Caco-2 (cell line): ENCODE data around the gene USH2A. TPM values are rescaled to one million over a fixed set of nuclear protein-coding genes. Genes with fewer than 3 reads are reported as not detected.

Source experiments
- BruUV-seq: library from RNA; stranded (reverse); fragments of 400-500 nt; replicated peaks from 2 replicates; lab custom pipeline; 2021; lab: Mats Ljungman, UMichigan
- CTCF ChIA-PET: fragments of 300-600 bp; sonication (Branson Sonifier 250); formaldehyde crosslinking; loops from one replicate; lab custom pipeline; 2022; ENCODE audit warnings: antibody characterized with exemption; lab: Charles Lee
- POLR2A ChIA-PET: fragments of 300-600 bp; sonication (Branson Sonifier 250); formaldehyde crosslinking; loops from one replicate; lab custom pipeline; 2022; ENCODE audit warnings: antibody characterized with exemption; lab: Charles Lee
- DNase-seq, 2 experiments: peaks; one replicate each; pipeline versions ENCODE4 v3.0.0 to v3.0.0-alpha.2; 2020 to 2022
- H3K27me3 ChIP-seq: replicated peaks from 2 replicates; pipeline ENCODE4 v1.6.0; 2011; ENCODE audit warnings: low read length; ENCODE audit not compliant: control insufficient read depth, insufficient read depth
- H3K36me3 ChIP-seq: 2 replicates; pipeline ENCODE4 v1.5.1; 2011; ENCODE audit warnings: low read length; ENCODE audit not compliant: control insufficient read depth, insufficient read depth
- H3K4me1 ChIP-seq: fragments of 250-450 bp; sonication (Bioruptor Pico); 2 replicates; pipeline ENCODE4 v1.5.1; 2020; ENCODE audit warnings: mild to moderate bottlenecking
- H3K4me3 ChIP-seq: 2 replicates; pipeline ENCODE4 v1.5.1; 2011; ENCODE audit warnings: low read depth, mild to moderate bottlenecking, control low read depth, low read length
- H3K9me3 ChIP-seq: fragments of 250-450 bp; sonication (Bioruptor Pico); 2 replicates; pipeline ENCODE4 v1.5.1; 2020; ENCODE audit warnings: mild to moderate bottlenecking, moderate library complexity
- H3K27ac Mint-ChIP-seq: one replicate; pipeline ENCODE4 v1.8.0; 2022; ENCODE audit warnings: mixed read lengths; ENCODE audit not compliant: unreplicated experiment
- H3K27me3 Mint-ChIP-seq: one replicate; pipeline ENCODE4 v1.8.0; 2022; ENCODE audit warnings: mixed read lengths; ENCODE audit not compliant: insufficient read depth, unreplicated experiment
- H3K36me3 Mint-ChIP-seq: one replicate; pipeline ENCODE4 v1.8.0; 2022; ENCODE audit warnings: mild to moderate bottlenecking, mixed read lengths; ENCODE audit not compliant: insufficient read depth, unreplicated experiment
- H3K4me1 Mint-ChIP-seq: one replicate; pipeline ENCODE4 v1.8.0; 2022; ENCODE audit warnings: low read depth, mixed read lengths; ENCODE audit not compliant: unreplicated experiment
- H3K4me3 Mint-ChIP-seq: one replicate; pipeline ENCODE4 v1.8.0; 2022; ENCODE audit warnings: mild to moderate bottlenecking, moderate library complexity, mixed read lengths; ENCODE audit not compliant: unreplicated experiment
- H3K9me3 Mint-ChIP-seq: one replicate; pipeline ENCODE4 v1.8.0; 2022; ENCODE audit warnings: mixed read lengths; ENCODE audit not compliant: unreplicated experiment
- intact Hi-C: fragments of 100-400 bp; cut with micrococcal nuclease; formaldehyde crosslinking; loops from one replicate; pipeline ENCODE4 v1.10.0; 2022; ENCODE audit not compliant: unreplicated experiment
- total RNA-seq: library from RNA; stranded (reverse); gene quantifications from 2 replicates; pipeline ENCODE4 v1.2.3, GENCODE V29; 2022
- TF ChIP-seq, protein P1 (sequence below), 2 experiments: fragments of 200-600 bp in 1 of 2; IDR thresholded peaks; 1 replicate in 1 of 2; 2 replicates in 1 of 2; pipeline versions ENCODE4 v1.5.1 to v1.8.0; 2011 to 2022; ENCODE audit warnings: antibody characterized with exemption in 1 of 2, control low read depth in 1 of 2, inconsistent platforms in 1 of 2, low read depth in 1 of 2, low read length in 1 of 2, mild to moderate bottlenecking in 1 of 2, moderate library complexity in 1 of 2; ENCODE audit not compliant: insufficient read depth in 1 of 2, severe bottlenecking in 1 of 2, unreplicated experiment in 1 of 2

USH2A gene
- total RNA-seq, 1 experiment from 2014 or later = 0.11 TPM

GRCh38 chr1:215807911-215808436, 615.3 kb downstream of the USH2A start:
- Mint-ChIP-seq H3K9me3 (peaks cover 30% of the 10 kb centered on the region), H3K27me3 (no peaks in the 10 kb centered on the region), H3K27ac (no peak overlapping the region), H3K36me3 (no peaks in the 10 kb centered on the region), H3K4me3 (no peak overlapping the region), H3K4me1 (no peaks in the 10 kb centered on the region)
- intact Hi-C loops = no loop called here
- BruUV-seq = no TSS peak
- CTCF ChIA-PET = no interaction called here
- POLR2A ChIA-PET = no interaction called here
- Histone ChIP-seq H3K36me3 (no peaks in the 10 kb centered on the region), H3K4me1 (no peaks in the 10 kb centered on the region), H3K27me3 (no peaks in the 10 kb centered on the region), H3K4me3 (no peak overlapping the region), H3K9me3 (peaks cover 14% of the 10 kb centered on the region)
- no peak for DNase-seq
- TF ChIP-seq, protein P1, sequence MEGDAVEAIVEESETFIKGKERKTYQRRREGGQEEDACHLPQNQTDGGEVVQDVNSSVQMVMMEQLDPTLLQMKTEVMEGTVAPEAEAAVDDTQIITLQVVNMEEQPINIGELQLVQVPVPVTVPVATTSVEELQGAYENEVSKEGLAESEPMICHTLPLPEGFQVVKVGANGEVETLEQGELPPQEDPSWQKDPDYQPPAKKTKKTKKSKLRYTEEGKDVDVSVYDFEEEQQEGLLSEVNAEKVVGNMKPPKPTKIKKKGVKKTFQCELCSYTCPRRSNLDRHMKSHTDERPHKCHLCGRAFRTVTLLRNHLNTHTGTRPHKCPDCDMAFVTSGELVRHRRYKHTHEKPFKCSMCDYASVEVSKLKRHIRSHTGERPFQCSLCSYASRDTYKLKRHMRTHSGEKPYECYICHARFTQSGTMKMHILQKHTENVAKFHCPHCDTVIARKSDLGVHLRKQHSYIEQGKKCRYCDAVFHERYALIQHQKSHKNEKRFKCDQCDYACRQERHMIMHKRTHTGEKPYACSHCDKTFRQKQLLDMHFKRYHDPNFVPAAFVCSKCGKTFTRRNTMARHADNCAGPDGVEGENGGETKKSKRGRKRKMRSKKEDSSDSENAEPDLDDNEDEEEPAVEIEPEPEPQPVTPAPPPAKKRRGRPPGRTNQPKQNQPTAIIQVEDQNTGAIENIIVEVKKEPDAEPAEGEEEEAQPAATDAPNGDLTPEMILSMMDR (IDR thresholded peaks at IDR 0.05; ENCODE audit: insufficient read depth in 1 of 2, low read depth in 1 of 2, low read length in 1 of 2, severe bottlenecking in 1 of 2, unreplicated experiment in 1 of 2) = no peak

- Histone ChIP-seq H3K4me1 (no peaks in the 10 kb centered on the region), H3K36me3 (no peaks in the 10 kb centered on the region), H3K9me3 (peaks cover 7% of the 10 kb centered on the region), H3K27me3 (no peaks in the 10 kb centered on the region), H3K4me3 (no peak overlapping the region)
- no peak overlapping the region for H3K4me3 Mint-ChIP-seq
- H3K27me3 Mint-ChIP-seq = no peaks in the 10 kb centered on the region
- BruUV-seq = no TSS peak
- intact Hi-C loops = no loop called here
- ChIA-PET CTCF (no interaction called here), POLR2A (no interaction called here)
- peaks cover 22% of the 10 kb centered on the region for H3K9me3 Mint-ChIP-seq
- H3K4me1 Mint-ChIP-seq = no peaks in the 10 kb centered on the region
- H3K27ac Mint-ChIP-seq = no peak overlapping the region
- no peak for DNase-seq
- TF ChIP-seq, protein P1 (IDR thresholded peaks at IDR 0.05; ENCODE audit: insufficient read depth in 1 of 2, low read depth in 1 of 2, low read length in 1 of 2, severe bottlenecking in 1 of 2, unreplicated experiment in 1 of 2) = no peak
- no peaks in the 10 kb centered on the region for H3K36me3 Mint-ChIP-seq
Observed at GRCh38 chr1:215807218-215807617, 616.0 kb downstream of the USH2A start.

DNA sequence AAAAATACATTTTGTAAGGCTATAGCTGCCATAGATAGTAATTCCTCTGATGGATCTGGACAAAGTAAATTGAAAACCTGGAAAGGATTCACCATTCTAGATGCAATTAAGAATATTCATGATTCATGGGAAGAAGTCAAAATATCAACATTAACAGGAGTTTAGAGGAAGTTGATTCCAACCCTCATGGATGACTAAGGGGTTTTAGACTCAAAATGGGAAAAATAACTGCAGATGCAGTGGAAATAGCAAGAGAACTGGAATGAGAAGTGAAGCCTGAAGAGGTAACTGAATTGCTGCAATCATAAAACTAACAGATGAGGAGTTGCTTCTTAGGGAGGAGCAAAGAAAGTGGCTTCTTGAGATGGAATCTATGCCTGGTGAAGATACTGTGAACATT, 625.4 kb downstream of the USH2A start:
- no peak for DNase-seq
- CTCF ChIA-PET = no interaction called here

More for the DNA sequence above, 625.4 kb downstream of the USH2A start:
- Mint-ChIP-seq H3K4me3 (no peak overlapping the region), H3K4me1 (no peaks in the 10 kb centered on the region), H3K36me3 (no peaks in the 10 kb centered on the region), H3K27ac (no peak overlapping the region), H3K27me3 (no peaks in the 10 kb centered on the region), H3K9me3 (peaks cover 7% of the 10 kb centered on the region)
- Histone ChIP-seq H3K4me3 (no peak overlapping the region), H3K4me1 (no peaks in the 10 kb centered on the region), H3K27me3 (no peaks in the 10 kb centered on the region), H3K36me3 (no peaks in the 10 kb centered on the region), H3K9me3 (no peaks in the 10 kb centered on the region)
- BruUV-seq = no TSS peak
- TF ChIP-seq, protein P1 (IDR thresholded peaks at IDR 0.05; ENCODE audit: insufficient read depth in 1 of 2, low read depth in 1 of 2, low read length in 1 of 2, severe bottlenecking in 1 of 2, unreplicated experiment in 1 of 2) = no peak
- intact Hi-C loops = no loop called here
- POLR2A ChIA-PET = no interaction called here
